Upper lobe of left lung (tissue), 4 donors: Measurements from ENCODE around the gene YJEFN3.

Source experiments
- EP300 ChIP-seq, 4 donors: sonication (generic); formaldehyde crosslinking; IDR thresholded peaks; one replicate each; pipeline ENCODE4 v1.5.1; 2017; ENCODE audit warnings: antibody characterized with exemption in 4 of 4, control low read depth in 2 of 4
- POLR2A ChIP-seq, 4 donors: fragments of 450-650 bp; IDR thresholded peaks; one replicate each; pipeline ENCODE4 v1.5.1; 2016 to 2017; ENCODE audit warnings: antibody characterized with exemption in 4 of 4, mild to moderate bottlenecking in 2 of 4
- TF ChIP-seq, protein P1 (sequence below), 6 experiments: fragments of 450-650 bp in 4 of 6; fragments of 200-600 bp in 2 of 6; sonication (generic) in 2 of 6; IDR thresholded peaks; one replicate each; pipeline ENCODE4 v1.5.1; 2016 to 2019; ENCODE audit warnings: antibody characterized with exemption in 6 of 6

DNA sequence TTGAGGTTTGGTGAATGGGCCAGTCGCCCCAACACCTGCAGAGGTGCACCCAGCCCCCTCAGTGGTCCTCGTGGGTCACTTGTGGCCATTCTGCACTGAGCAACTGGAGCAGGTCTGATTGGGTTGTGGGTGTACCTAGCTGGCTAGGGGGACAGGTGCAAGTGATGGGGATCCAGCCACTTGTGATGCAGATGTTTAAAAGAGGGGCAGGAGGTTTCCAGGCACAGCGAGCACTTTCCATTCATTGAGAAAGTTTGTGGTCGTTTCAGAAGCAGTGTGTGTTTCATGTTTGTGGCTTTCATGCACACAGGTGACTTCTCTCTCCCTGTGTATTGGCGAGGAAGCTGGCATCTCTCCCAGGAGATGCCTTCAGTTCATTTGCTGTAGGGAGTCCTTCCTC lies 48.0 kb upstream of the YJEFN3 start:
- TF ChIP-seq, protein P1, sequence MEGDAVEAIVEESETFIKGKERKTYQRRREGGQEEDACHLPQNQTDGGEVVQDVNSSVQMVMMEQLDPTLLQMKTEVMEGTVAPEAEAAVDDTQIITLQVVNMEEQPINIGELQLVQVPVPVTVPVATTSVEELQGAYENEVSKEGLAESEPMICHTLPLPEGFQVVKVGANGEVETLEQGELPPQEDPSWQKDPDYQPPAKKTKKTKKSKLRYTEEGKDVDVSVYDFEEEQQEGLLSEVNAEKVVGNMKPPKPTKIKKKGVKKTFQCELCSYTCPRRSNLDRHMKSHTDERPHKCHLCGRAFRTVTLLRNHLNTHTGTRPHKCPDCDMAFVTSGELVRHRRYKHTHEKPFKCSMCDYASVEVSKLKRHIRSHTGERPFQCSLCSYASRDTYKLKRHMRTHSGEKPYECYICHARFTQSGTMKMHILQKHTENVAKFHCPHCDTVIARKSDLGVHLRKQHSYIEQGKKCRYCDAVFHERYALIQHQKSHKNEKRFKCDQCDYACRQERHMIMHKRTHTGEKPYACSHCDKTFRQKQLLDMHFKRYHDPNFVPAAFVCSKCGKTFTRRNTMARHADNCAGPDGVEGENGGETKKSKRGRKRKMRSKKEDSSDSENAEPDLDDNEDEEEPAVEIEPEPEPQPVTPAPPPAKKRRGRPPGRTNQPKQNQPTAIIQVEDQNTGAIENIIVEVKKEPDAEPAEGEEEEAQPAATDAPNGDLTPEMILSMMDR (IDR thresholded peaks at IDR 0.05): no peak
- no peak for TF ChIP-seq POLR2A (IDR thresholded peaks at IDR 0.05)
- no peak for TF ChIP-seq EP300 (IDR thresholded peaks at IDR 0.05)
